ENCODE results near the gene HOXD13. TPM values are rescaled to one million over a fixed set of nuclear protein-coding genes. Genes with fewer than 3 reads are reported as not detected.

The HOXD13 gene
- total and polyA plus RNA-seq, 2 of the 8 experiments (the other 6 are each of a cell fraction or from before 2014, with no cell fraction given): not detected

- no peaks in the 10 kb centered on the region for H3K79me2 ChIP-seq (ENCODE audit: control insufficient read depth in 1 of 2, insufficient read depth in 2 of 2, low read length in 2 of 2)
- 7% methylated on average over 56 of the region's 66 CpGs; no CpG with 5 or more reads in 1 of the 2 experiments for WGBS, 2 experiments (ENCODE audit: extremely low coverage in 1 of 2, insufficient coverage in 1 of 2, insufficient read length in 1 of 2, insufficient replicate concordance in 2 of 2, low coverage in 1 of 2, low lambda C conversion rate in 2 of 2, missing lambda C conversion rate in 1 of 2)
- TF ChIP-seq POLR2AphosphoS5 (IDR thresholded peaks at IDR 0.05; ENCODE audit: low read depth, low read length): no peak
- no peak for TF ChIP-seq EP300 (IDR thresholded peaks at IDR 0.05; ENCODE audit: borderline replicate concordance in 1 of 2, low read depth in 2 of 2, low read length in 2 of 2)
- no peak for TF ChIP-seq EGR1 (IDR thresholded peaks at IDR 0.05; ENCODE audit: borderline replicate concordance, low read depth, low read length)
- no peak for TF ChIP-seq CHD1 (IDR thresholded peaks at IDR 0.05; ENCODE audit: low read depth, low read length)
- no peak for TF ChIP-seq SIN3A (conservative IDR thresholded peaks at IDR 0.05 in 1 of 2, IDR thresholded peaks at IDR 0.05 in 1 of 2; ENCODE audit: low read depth in 1 of 2, low read length in 2 of 2)
- no peak for TF ChIP-seq RXRA (IDR thresholded peaks at IDR 0.05; ENCODE audit: insufficient read depth, low read depth, low read length)
- peak; percentile 58 to 73 (median 62) for TF ChIP-seq CTCF (IDR thresholded peaks at IDR 0.05; ENCODE audit: control extremely low read depth in 1 of 3, insufficient read depth in 1 of 3, low read depth in 1 of 3, low read length in 3 of 3)
These were observed 23.6 kb downstream of the HOXD13 start, which contains the start of gene HOXD10 for GRCh38 chr2:176115883-176116813. HOXD10 (plus strand) TSS chr2:176116778; CDS start chr2:176116834, 56 bp downstream.

More at GRCh38 chr2:176115883-176116813, 23.6 kb downstream of the HOXD13 start, which contains the start of gene HOXD10:
- Histone ChIP-seq H2BK12ac (ENCODE audit: low read depth, low read length) (no peak within 1 kb of the TSS), H3K4me2 (ENCODE audit: insufficient read depth in 1 of 2, low read depth in 2 of 2, low read length in 2 of 2) (peak within 1 kb of the TSS; percentile 37 to 60), H3K9ac (replicated peaks in 1 of 4; ENCODE audit: extremely low read depth in 1 of 4, low read depth in 3 of 4, low read length in 3 of 4) (no peak within 1 kb of the TSS), H2BK120ac (replicated peaks; ENCODE audit: low read depth, low read length) (no peak within 1 kb of the TSS), H4K5ac (ENCODE audit: insufficient read length, low read depth, low read length) (no peak within 1 kb of the TSS), H2AK5ac (ENCODE audit: low read depth, low read length) (no peak within 1 kb of the TSS), H3K9me3 (ENCODE audit: insufficient read depth in 2 of 2, low read depth in 1 of 2, low read length in 1 of 2) (peaks cover 0 to 16% of the 10 kb centered on the region in 2 experiments; a peak in 2 of 4 replicates), H3K4ac (replicated peaks; ENCODE audit: insufficient read length, low read depth, low read length) (no peak within 1 kb of the TSS), H3K4me3 (ENCODE audit: extremely low read depth in 1 of 4, insufficient read depth in 2 of 4, low read depth in 3 of 4, low read length in 4 of 4) (peak within 1 kb of the TSS in 3 of 4 experiments; percentile 6 to 44 (median 23); a peak in 3 of 8 replicates), H3K18ac (ENCODE audit: extremely low read depth, low read length) (no peak within 1 kb of the TSS; the same call in 1 of the 2 replicates), H3K23me2 (ENCODE audit: low read depth, low read length) (no peaks in the 10 kb centered on the region; the same call in 1 of the 2 replicates), H2BK15ac (ENCODE audit: low read length) (no peak within 1 kb of the TSS), H3K36me3 (ENCODE audit: control insufficient read depth in 2 of 4, insufficient read depth in 4 of 4, low read length in 3 of 4) (peaks cover 0 to 13% (median 0%) of the 10 kb centered on the region in 4 experiments; a peak in 1 of 8 replicates), H2BK5ac (ENCODE audit: low read depth, low read length) (no peak within 1 kb of the TSS), H3K79me1 (ENCODE audit: low read depth, low read length) (no peaks in the 10 kb centered on the region), H3K27ac (ENCODE audit: low read depth, low read length) (no peak within 1 kb of the TSS), H2BK20ac (ENCODE audit: low read length) (no peak within 1 kb of the TSS), H2AFZ (ENCODE audit: low read length) (no peak within 1 kb of the TSS), H3K23ac (ENCODE audit: insufficient read length) (no peak within 1 kb of the TSS), H3K56ac (replicated peaks; ENCODE audit: insufficient read length, low read depth, low read length) (no peak within 1 kb of the TSS), H4K91ac (replicated peaks; ENCODE audit: insufficient read length, low read length) (no peak within 1 kb of the TSS), H3K14ac (ENCODE audit: insufficient read length) (no peak within 1 kb of the TSS), H4K8ac (ENCODE audit: extremely low read depth, insufficient read depth, low read length) (no peak within 1 kb of the TSS; the same call in 1 of the 2 replicates), H4K20me1 (replicated peaks in 1 of 2; ENCODE audit: control insufficient read depth in 1 of 2, insufficient read depth in 2 of 2, low read length in 2 of 2) (peaks cover 21 to 34% of the 10 kb centered on the region in 2 experiments), H3K4me1 (replicated peaks in 1 of 4; ENCODE audit: control insufficient read depth in 3 of 4, insufficient read depth in 4 of 4, low read length in 3 of 4) (peaks cover 0 to 5% (median under 1%) of the 10 kb centered on the region in 4 experiments; a peak in 4 of 7 replicates), H3K27me3 (replicated peaks in 1 of 4; ENCODE audit: control insufficient read depth in 3 of 4, extremely low read depth in 1 of 4, insufficient read depth in 3 of 4, low read length in 3 of 4) (peaks cover 92 to 100% (median 99%) of the 10 kb centered on the region in 4 experiments)
- POLR2A ChIA-PET (ENCODE audit: partially characterized antibody): no interaction called here
- CTCF ChIA-PET (ENCODE audit: partially characterized antibody): interaction anchor here (0.8 to 5.1 kb wide), 6 partner anchors 11 to 45 kb away, joined by 3 to 19 read pairs (median 5); no protein-coding TSS in a partner anchor
- FAIRE-seq: no peak
- DNase-seq (ENCODE audit: low read depth in 1 of 2, low spot score in 2 of 2): peak in 1 of 2 experiments; percentile 82

All from H1 (cell line).